K562 (cell line): ENCODE results near the gene LAG3. TPM values are rescaled to one million over a fixed set of nuclear protein-coding genes. Genes with fewer than 3 reads are reported as not detected.

Source experiments
- ATAC-seq: fragments of 200-7000 bp; cut with Tn5 transposase; 3 replicates; pipeline ENCODE4 v1.9.1; 2020; ENCODE audit warnings: moderate library complexity
- BruUV-seq: library from RNA; stranded (reverse); fragments of 400-500 nt; replicated peaks from 2 replicates; lab custom pipeline; 2021; lab: Mats Ljungman, UMichigan
- CTCF ChIA-PET: fragments of 300-600 bp; formaldehyde crosslinking; extraction: SDS; loops from one replicate; lab custom pipeline; 2021; ENCODE audit warnings: low intra/inter-chr PET ratio; lab: Yijun Ruan, JAX
- POLR2A ChIA-PET: fragments of 300-600, 350-650 bp; sonication (Branson Sonifier 250); formaldehyde crosslinking; extraction: SDS; loops from one replicate; lab custom pipeline; 2021; ENCODE audit warnings: antibody characterized with exemption, inconsistent platforms; lab: Yijun Ruan, JAX
- DNase-seq, 4 experiments: peaks; one replicate each; pipeline versions ENCODE4 v3.0.0 to v3.0.0-alpha.2; 2011 to 2018; ENCODE audit warnings: low spot score in 3 of 4, mixed read lengths in 3 of 4; ENCODE audit errors: extremely low read depth in 1 of 4
- FAIRE-seq: peaks from 2 replicates; lab custom pipeline; 2011; peaks lifted over from hg19 to GRCh38; lab: Jason Lieb, UNC
- H2AFZ ChIP-seq: 2 replicates; pipeline ENCODE4 v1.6.0; 2011; ENCODE audit warnings: low read depth, low read length, control low read depth, inconsistent platforms
- H3K27ac ChIP-seq: fragments of 200-600 bp; 3 replicates; pipeline ENCODE4 v1.8.0; 2011; ENCODE audit warnings: low read depth, mild to moderate bottlenecking, control low read depth, inconsistent platforms, low read length, moderate library complexity, mixed read lengths; ENCODE audit errors: extremely low read depth
- H3K27me3 ChIP-seq, 2 experiments: fragments of 300-600 bp in 1 of 2; 2 replicates in 1 of 2; 3 replicates in 1 of 2; pipeline versions ENCODE4 v1.6.0 to v1.8.0; 2011; ENCODE audit warnings: inconsistent platforms in 2 of 2, low read length in 2 of 2, mild to moderate bottlenecking in 1 of 2, mixed read lengths in 1 of 2, moderate library complexity in 1 of 2; ENCODE audit not compliant: control insufficient read depth in 2 of 2, insufficient read depth in 2 of 2
- H3K36me3 ChIP-seq: fragments of 300-600 bp; 3 replicates; pipeline ENCODE4 v1.8.0; 2011; ENCODE audit warnings: mild to moderate bottlenecking, low read length, inconsistent platforms; ENCODE audit not compliant: control insufficient read depth, insufficient read depth
- H3K4me1 ChIP-seq, 2 experiments: fragments of 200-600 bp in 1 of 2; replicated peaks in 1 of 2; 2 replicates in 1 of 2; 3 replicates in 1 of 2; pipeline versions ENCODE4 v1.5.1 to v1.8.0; 2011; ENCODE audit warnings: inconsistent platforms in 2 of 2, low read length in 2 of 2, mild to moderate bottlenecking in 1 of 2, mixed read lengths in 1 of 2, moderate library complexity in 1 of 2; ENCODE audit not compliant: control insufficient read depth in 2 of 2, insufficient read depth in 2 of 2
- H3K4me2 ChIP-seq: 2 replicates; pipeline ENCODE4 v1.6.1; 2011; ENCODE audit warnings: low read length, control low read depth, inconsistent platforms, mixed read lengths; ENCODE audit not compliant: insufficient read depth
- H3K4me3 ChIP-seq: fragments of 200-600 bp; sonication (generic), shearing (Covaris generic); 2 replicates; pipeline ENCODE4 v1.5.1; 2016; ENCODE audit warnings: control low read depth, inconsistent platforms
- H3K79me2 ChIP-seq: fragments of 200-600 bp; 3 replicates; pipeline ENCODE4 v1.8.0; 2011; ENCODE audit warnings: low read length, inconsistent platforms; ENCODE audit not compliant: control insufficient read depth, insufficient read depth
- H3K9ac ChIP-seq, 2 experiments: 2 replicates each; pipeline versions ENCODE4 v1.6.0 to v1.6.1; 2011; ENCODE audit warnings: low read depth in 2 of 2, low read length in 2 of 2, control low read depth in 1 of 2, inconsistent platforms in 1 of 2, mild to moderate bottlenecking in 1 of 2, mixed read lengths in 1 of 2; ENCODE audit not compliant: insufficient read depth in 1 of 2
- H3K9me1 ChIP-seq: one replicate; pipeline ENCODE4 v1.6.0; 2011; ENCODE audit warnings: inconsistent platforms, mild to moderate bottlenecking, low read length, moderate library complexity; ENCODE audit not compliant: control insufficient read depth, insufficient read depth
- H3K9me3 ChIP-seq: replicated peaks from 2 replicates; pipeline ENCODE4 v1.5.1; 2011; ENCODE audit warnings: low read depth, low read length, inconsistent platforms; ENCODE audit not compliant: control insufficient read depth, insufficient read depth
- H4K20me1 ChIP-seq: replicated peaks from 2 replicates; pipeline ENCODE4 v1.6.1; 2011; ENCODE audit warnings: low read length, inconsistent platforms, mixed read lengths; ENCODE audit not compliant: control insufficient read depth, insufficient read depth
- DPF2 ChIP-seq: fragments of 450-650 bp; IDR thresholded peaks from 2 replicates; pipeline ENCODE4 v1.6.1; 2016
- EGR1 ChIP-seq: fragments of 450-650 bp; conservative IDR thresholded peaks from 2 replicates; pipeline ENCODE4 v1.6.1; 2017; ENCODE audit warnings: mild to moderate bottlenecking
- JUND ChIP-seq, 2 experiments: IDR thresholded peaks; 2 replicates in 1 of 2; 3 replicates in 1 of 2; pipeline ENCODE4 v1.6.1; 2011; ENCODE audit warnings: borderline replicate concordance in 2 of 2, low read depth in 2 of 2, low read length in 2 of 2, improper control_type of control experiment in 1 of 2, missing biosample characterization in 1 of 2, missing genetic modification characterization in 1 of 2, missing genetic modification reagents in 1 of 2
- SAP30 ChIP-seq: fragments of 200-600 bp; sonication (generic); IDR thresholded peaks from 2 replicates; pipeline ENCODE4 v1.6.1; 2012; ENCODE audit warnings: borderline replicate concordance, low read depth, mild to moderate bottlenecking, moderate library complexity, low read length, control low read depth, inconsistent platforms; ENCODE audit not compliant: insufficient read depth, poor library complexity, severe bottlenecking
- ZNF408 ChIP-seq: fragments of 250-450 bp; sonication (Bioruptor Pico); IDR thresholded peaks from 2 replicates; pipeline ENCODE4 v1.4.0; 2020; ENCODE audit warnings: low read depth, mild to moderate bottlenecking, moderate library complexity
- ZNF589 ChIP-seq: fragments of 200-800 bp; sonication (Bioruptor generic); IDR thresholded peaks from 2 replicates; pipeline ENCODE4 v1.6.1; 2016; ENCODE audit warnings: low read depth, missing genetic modification characterization, missing compliant biosample characterization
- ZNF79 ChIP-seq: fragments of 250-450 bp; sonication (Bioruptor Pico); IDR thresholded peaks from 2 replicates; pipeline ENCODE4 v1.4.0; 2020; ENCODE audit warnings: low read depth, mild to moderate bottlenecking, moderate library complexity
- WGBS: fragments of 100-300 bp; shearing (Covaris generic); methylation state at CpG from one replicate; pipeline ENCODE4 v1.1.6; 2016; ENCODE audit warnings: low coverage, mixed read lengths; ENCODE audit not compliant: insufficient coverage; ENCODE audit errors: missing lambda C conversion rate; 5-methylcytosine and 5-hydroxymethylcytosine counted together
- in situ Hi-C: fragments of 300-500 bp; cut with MboI; formaldehyde crosslinking; loops from 4 replicates; pipeline ENCODE4 v1.15.0; 2018; ENCODE audit warnings: inconsistent platforms, mixed read lengths
- intact Hi-C: fragments of 100-400 bp; cut with micrococcal nuclease; formaldehyde crosslinking; loops from 2 replicates; pipeline ENCODE4 v1.14.2; 2022
- polyA plus RNA-seq, 8 experiments: library from polyadenylated mRNA; depleted of rRNA in 4 of 8; stranded (reverse) in 5 of 8; unstranded in 3 of 8; fragments of >200 nt; fragmentation: Nextera tagmentation in 2 of 8; fragmentation: Illumina TruSeq in 1 of 8; extraction: Ambion mirVana in 2 of 8; extraction: Trizol in 1 of 8; gene quantifications; 2 replicates each; pipeline versions ENCODE4 v1.2.1 to v1.2.3, GENCODE V29; 2011 to 2014; ENCODE audit warnings: inconsistent platforms in 1 of 8, missing spikeins in 1 of 8
- total RNA-seq, 7 experiments: library from RNA; depleted of rRNA in 6 of 7; stranded (reverse); fragments of >200 nt in 6 of 7; fragmentation: Illumina TruSeq in 2 of 7; extraction: Trizol in 2 of 7; gene quantifications; 2 replicates each; pipeline versions ENCODE4 v1.2.1 to v1.2.3, GENCODE V29; 2011 to 2021; ENCODE audit warnings: low replicate concordance in 1 of 7
- TF ChIP-seq, protein P1 (sequence below): fragments of 450-650 bp; formaldehyde crosslinking; IDR thresholded peaks from 2 replicates; pipeline ENCODE4 v1.4.0; 2020; ENCODE audit warnings: mild to moderate bottlenecking, moderate library complexity

LAG3 gene
- total and polyA plus RNA-seq, 9 of the 15 experiments (the other 6 are each of a cell fraction or from before 2014, with no cell fraction given), result 0.07 to 0.66 (median 0.09) TPM; not detected in 1

DNA sequence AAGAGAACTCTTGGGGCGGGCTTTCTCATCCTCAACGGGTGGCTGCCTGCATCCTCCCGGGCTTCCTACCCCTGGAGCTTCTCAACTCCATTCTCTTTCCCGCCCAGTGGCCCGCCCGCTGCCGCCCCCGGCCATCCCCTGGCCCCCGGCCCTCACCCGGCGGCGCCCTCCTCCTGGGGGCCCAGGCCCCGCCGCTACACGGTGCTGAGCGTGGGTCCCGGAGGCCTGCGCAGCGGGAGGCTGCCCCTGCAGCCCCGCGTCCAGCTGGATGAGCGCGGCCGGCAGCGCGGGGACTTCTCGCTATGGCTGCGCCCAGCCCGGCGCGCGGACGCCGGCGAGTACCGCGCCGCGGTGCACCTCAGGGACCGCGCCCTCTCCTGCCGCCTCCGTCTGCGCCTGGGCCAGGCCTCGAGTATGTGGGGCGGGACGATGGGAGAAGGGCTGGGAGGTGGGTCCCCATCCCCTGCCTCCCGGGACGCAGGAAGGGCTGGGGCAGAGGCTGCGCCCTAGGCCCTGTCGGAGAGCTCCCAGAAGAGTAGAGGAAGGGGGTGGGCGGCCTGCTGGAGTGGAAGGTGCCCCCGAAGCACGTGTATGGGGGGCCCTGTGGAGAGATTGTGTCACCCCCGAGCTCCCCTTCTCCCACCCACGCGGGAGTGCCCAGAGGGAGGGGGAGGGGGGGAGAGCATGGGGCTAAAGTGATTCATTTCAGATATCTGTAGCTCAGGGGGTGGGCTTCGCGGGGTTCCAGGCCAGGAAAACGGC lies 1.5 kb downstream of the LAG3 start:
- intact Hi-C loops (no loop called here), in situ Hi-C loops (no loop called here)
- no peak overlapping the region for H3K4me3 ChIP-seq
- POLR2A ChIA-PET, result interaction anchor here (0.7 to 1.6 kb wide), 3 partner anchors 9 to 60 kb away, joined by 3 to 6 read pairs (median 3); partner anchors contain the start of gene COPS7A
- H2AFZ ChIP-seq, result no peak overlapping the region
- peaks cover 7 to 43% of the 10 kb centered on the region in 2 experiments; a peak in 4 of 5 replicates for H3K4me1 ChIP-seq
- no peak overlapping the region for H3K27ac ChIP-seq
- no peaks in the 10 kb centered on the region for H3K9me1 ChIP-seq
- no peak overlapping the region for H3K4me2 ChIP-seq
- TF ChIP-seq ZNF79 (CRISPR knock-in tag) (no peak), SAP30 (no peak), EGR1 (0 out of 2 replicates have a peak, but pooled peaks have one; percentile 22), ZNF589 (CRISPR knock-in tag) (no peak), JUND (IDR thresholded peaks at IDR 0.05; ENCODE audit: borderline replicate concordance, low read depth, low read length) (no peak), JUND (tag; IDR thresholded peaks at IDR 0.05; ENCODE audit: borderline replicate concordance, low read depth, low read length) (no peak), ZNF408 (CRISPR knock-in tag) (no peak), DPF2 (no peak)
- TF ChIP-seq, protein P1, sequence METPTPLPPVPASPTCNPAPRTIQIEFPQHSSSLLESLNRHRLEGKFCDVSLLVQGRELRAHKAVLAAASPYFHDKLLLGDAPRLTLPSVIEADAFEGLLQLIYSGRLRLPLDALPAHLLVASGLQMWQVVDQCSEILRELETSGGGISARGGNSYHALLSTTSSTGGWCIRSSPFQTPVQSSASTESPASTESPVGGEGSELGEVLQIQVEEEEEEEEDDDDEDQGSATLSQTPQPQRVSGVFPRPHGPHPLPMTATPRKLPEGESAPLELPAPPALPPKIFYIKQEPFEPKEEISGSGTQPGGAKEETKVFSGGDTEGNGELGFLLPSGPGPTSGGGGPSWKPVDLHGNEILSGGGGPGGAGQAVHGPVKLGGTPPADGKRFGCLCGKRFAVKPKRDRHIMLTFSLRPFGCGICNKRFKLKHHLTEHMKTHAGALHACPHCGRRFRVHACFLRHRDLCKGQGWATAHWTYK, result no peak
- no peak overlapping the region; a peak in 1 of 4 replicates for H3K9ac ChIP-seq
- H3K9me3 ChIP-seq, result no peaks in the 10 kb centered on the region
- H3K36me3 ChIP-seq, result peaks cover 27% of the 10 kb centered on the region; the same call in 2 of the 3 replicates
- BruUV-seq, result no TSS peak
- CTCF ChIA-PET, result no interaction called here
- ATAC-seq (no peak), DNase-seq (peak in 1 of 4 experiments; percentile 3), FAIRE-seq (no peak)
- no peaks in the 10 kb centered on the region; a peak in 1 of 5 replicates for H3K27me3 ChIP-seq
- H3K79me2 ChIP-seq, result peaks cover 7% of the 10 kb centered on the region
- H4K20me1 ChIP-seq, result no peaks in the 10 kb centered on the region
- WGBS, result 57% methylated on average over 9 of the region's 60 CpGs
